H54 (cell line): ENCODE data around the gene IRGQ.
"Not testable (repeated sequence)": the region's sequence is repeated elsewhere in the genome, so short reads cannot be mapped to it uniquely, and the experiment has no call there.

ENCODE experiments used
- DNase-seq: peaks from one replicate; pipeline ENCODE4 v3.0.0; 2011; ENCODE audit warnings: low spot score, mixed read lengths; ENCODE audit not compliant: insufficient read length
- FAIRE-seq: peaks from 3 replicates; lab custom pipeline; 2011; peaks lifted over from hg19 to GRCh38; lab: Jason Lieb, UNC
- POLR2A ChIP-seq: IDR thresholded peaks from 2 replicates; pipeline ENCODE4 v1.6.1; 2011; ENCODE audit warnings: low read depth, mild to moderate bottlenecking, low read length

Gene IRGQ

GRCh38 chr19:43563816-43564457 is 32.0 kb downstream of the IRGQ start:
- FAIRE-seq: no peak

GRCh38 chr19:43562698-43563241 is 33.2 kb downstream of the IRGQ start:
- DNase-seq (peak; percentile 93), FAIRE-seq (peak; percentile 72)
- 0 out of 2 replicates have a peak, but pooled peaks have one; percentile 9 for TF ChIP-seq POLR2A

More at GRCh38 chr19:43563816-43564457, 32.0 kb downstream of the IRGQ start:
- no peak for TF ChIP-seq POLR2A
- DNase-seq: no peak

- no peak for FAIRE-seq
- TF ChIP-seq POLR2A: no peak
- no peak for DNase-seq
These were observed 33.7 kb downstream of the IRGQ start for GRCh38 chr19:43562226-43562697.

- FAIRE-seq (no peak), DNase-seq (no peak)
- TF ChIP-seq POLR2A: no peak
These were observed 34.6 kb downstream of the IRGQ start for GRCh38 chr19:43561139-43561970.

- DNase-seq (peak; percentile 77), FAIRE-seq (no peak)
- TF ChIP-seq POLR2A: no peak
These were observed 35.2 kb downstream of the IRGQ start for GRCh38 chr19:43560687-43561086.

- peak; percentile 20 for FAIRE-seq
These were observed 40.7 kb downstream of the IRGQ start for GRCh38 chr19:43555185-43555770.

GRCh38 chr19:43554317-43554895 is 41.5 kb downstream of the IRGQ start:
- TF ChIP-seq POLR2A: no peak
- FAIRE-seq: no peak
- DNase-seq: no peak

More at GRCh38 chr19:43555185-43555770, 40.7 kb downstream of the IRGQ start:
- TF ChIP-seq POLR2A: no peak
- peak; percentile 91 for DNase-seq

GRCh38 chr19:43553656-43554055 is 42.3 kb downstream of the IRGQ start:
- FAIRE-seq (no peak), DNase-seq (no peak)
- TF ChIP-seq POLR2A: no peak

GRCh38 chr19:43552616-43553015 is 43.3 kb downstream of the IRGQ start:
- DNase-seq (no peak), FAIRE-seq (no peak)
- no peak for TF ChIP-seq POLR2A

GRCh38 chr19:43552198-43552450 is 43.8 kb downstream of the IRGQ start:
- DNase-seq: no peak
- no peak for FAIRE-seq
- TF ChIP-seq POLR2A: no peak

GRCh38 chr19:43551399-43552197 is 44.3 kb downstream of the IRGQ start:
- TF ChIP-seq POLR2A: no peak
- no peak for DNase-seq
- no peak for FAIRE-seq

- FAIRE-seq: no peak
- TF ChIP-seq POLR2A: no peak
- DNase-seq: no peak
These were observed 47.2 kb downstream of the IRGQ start for GRCh38 chr19:43548706-43549105.

GRCh38 chr19:43547926-43548325 is 48.0 kb downstream of the IRGQ start:
- not testable (repeated sequence) for DNase-seq, FAIRE-seq

- TF ChIP-seq POLR2A: no peak
- FAIRE-seq: no peak
- DNase-seq: no peak
These were observed 49.4 kb downstream of the IRGQ start for GRCh38 chr19:43546581-43546980.
